NB4 (cell line): ENCODE measurements around the gene LOXL3.

ENCODE experiments used
- DNase-seq: peaks from one replicate; pipeline ENCODE4 v3.0.0; 2010; ENCODE audit warnings: low read depth
- H3K4me3 ChIP-seq: one replicate; pipeline ENCODE4 v1.5.1; 2011; ENCODE audit warnings: mild to moderate bottlenecking, low read depth, low read length, moderate library complexity
- CTCF ChIP-seq: IDR thresholded peaks from one replicate; pipeline ENCODE4 v1.5.1; 2012; ENCODE audit warnings: low read depth, low read length
- MAX ChIP-seq: IDR thresholded peaks from 2 replicates; pipeline ENCODE4 v1.6.1; 2011; ENCODE audit warnings: low read depth, low read length
- MYC ChIP-seq: IDR thresholded peaks from 2 replicates; pipeline ENCODE4 v1.6.1; 2011; ENCODE audit warnings: low read depth, low read length
- POLR2A ChIP-seq: IDR thresholded peaks from 2 replicates; pipeline ENCODE4 v1.6.1; 2011; ENCODE audit warnings: mild to moderate bottlenecking; ENCODE audit not compliant: insufficient read length; ENCODE audit errors: extremely low read depth

The LOXL3 gene

GRCh38 chr2:74534411-74534810, 19.3 kb downstream of the LOXL3 start:
- no peak for TF ChIP-seq MAX
- no peak for TF ChIP-seq CTCF
- no peak for TF ChIP-seq MYC
- no peak for TF ChIP-seq POLR2A
- no peak for DNase-seq
- no peak overlapping the region for H3K4me3 ChIP-seq

- no peak overlapping the region for H3K4me3 ChIP-seq
- TF ChIP-seq POLR2A (no peak), MAX (no peak), MYC (no peak), CTCF (no peak)
- no peak for DNase-seq
Observed at GRCh38 chr2:74533464-74533863, 20.3 kb downstream of the LOXL3 start.

- TF ChIP-seq POLR2A (no peak), MAX (no peak), CTCF (peak; percentile 11)
- peak; percentile 68 for DNase-seq
- H3K4me3 ChIP-seq: no peak overlapping the region
Observed at GRCh38 chr2:74532222-74532621, 21.5 kb downstream of the LOXL3 start.

GRCh38 chr2:74531666-74532065, 22.1 kb downstream of the LOXL3 start:
- no peak for DNase-seq
- TF ChIP-seq MAX (no peak), MYC (no peak), CTCF (no peak), POLR2A (no peak)
- no peak overlapping the region for H3K4me3 ChIP-seq

GRCh38 chr2:74530239-74531187, 23.2 kb downstream of the LOXL3 start:
- peak overlapping the region; percentile 99 for H3K4me3 ChIP-seq
- DNase-seq: peak; percentile 70
- TF ChIP-seq MYC (peak; percentile 25; the same call in 1 of the 2 replicates), MAX (peak; percentile 33; the same call in 1 of the 2 replicates), CTCF (no peak)
